ENCODE results near the gene REV3L. TPM values are rescaled to one million over a fixed set of nuclear protein-coding genes. Genes with fewer than 3 reads are reported as not detected.

REV3L gene
- total and polyA plus RNA-seq, 9 of the 15 experiments (the other 6 are each of a cell fraction or from before 2014, with no cell fraction given) = 5.5 to 24.4 (median 14.4) TPM

DNA sequence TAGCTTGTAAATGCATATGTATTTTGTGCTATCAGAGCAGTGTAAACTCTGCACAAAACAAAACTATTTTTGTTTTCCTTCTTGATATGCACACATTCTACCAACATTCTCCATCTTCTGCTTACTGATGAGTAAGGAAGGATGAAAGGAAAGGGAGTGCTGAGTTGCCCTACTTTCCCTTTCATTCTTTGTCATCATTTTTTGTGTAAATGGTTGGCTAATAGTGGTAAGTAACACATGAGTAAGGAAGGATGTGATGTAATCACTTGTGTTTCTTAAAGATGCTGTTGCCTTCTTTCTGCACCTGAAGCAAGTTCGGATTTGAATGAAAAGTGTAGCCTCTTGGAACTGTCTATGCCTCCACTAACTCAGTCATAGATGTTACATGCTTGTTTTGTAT lies 4.6 kb upstream of the REV3L start (continued):
- TF ChIP-seq, protein P1, sequence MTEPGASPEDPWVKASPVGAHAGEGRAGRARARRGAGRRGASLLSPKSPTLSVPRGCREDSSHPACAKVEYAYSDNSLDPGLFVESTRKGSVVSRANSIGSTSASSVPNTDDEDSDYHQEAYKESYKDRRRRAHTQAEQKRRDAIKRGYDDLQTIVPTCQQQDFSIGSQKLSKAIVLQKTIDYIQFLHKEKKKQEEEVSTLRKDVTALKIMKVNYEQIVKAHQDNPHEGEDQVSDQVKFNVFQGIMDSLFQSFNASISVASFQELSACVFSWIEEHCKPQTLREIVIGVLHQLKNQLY (CRISPR knock-in tag; conservative IDR thresholded peaks at IDR 0.05) = no peak
- TF ChIP-seq CEBPB (tag; IDR thresholded peaks at IDR 0.05) (0 out of 2 replicates have a peak, but pooled peaks have one; percentile 45), ZNF717 (CRISPR knock-in tag; IDR thresholded peaks at IDR 0.05) (no peak), SP2 (IDR thresholded peaks at IDR 0.05; ENCODE audit: extremely low read depth, low read depth, low read length, poor library complexity, severe bottlenecking) (no peak), SOX6 (IDR thresholded peaks at IDR 0.05) (no peak)

DNA sequence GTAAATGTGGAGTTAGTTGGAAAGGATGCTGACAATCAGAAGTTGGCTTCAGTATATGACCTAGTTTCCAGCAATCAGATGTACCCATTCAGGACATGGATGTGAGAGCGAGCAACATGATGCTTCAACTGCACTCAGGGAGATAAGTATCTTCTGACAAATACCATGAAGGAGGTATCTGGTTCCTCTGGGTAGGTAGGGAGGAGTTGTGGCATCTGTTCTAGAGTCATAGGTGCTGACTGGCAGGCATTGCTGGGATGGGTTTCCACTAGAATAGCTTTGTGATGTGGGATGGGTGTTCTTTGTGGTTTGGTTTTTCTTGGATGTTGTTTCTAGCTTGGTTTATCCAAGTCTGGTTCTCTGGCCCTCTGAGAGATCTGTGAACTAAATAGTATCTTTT lies 3.9 kb upstream of the REV3L start:
- no peaks in the 10 kb centered on the region for H3K27me3 ChIP-seq (ENCODE audit: control insufficient read depth in 2 of 2, insufficient read depth in 2 of 2, low read length in 2 of 2)
- no peak for DNase-seq (ENCODE audit: extremely low read depth in 1 of 4, low spot score in 3 of 4)
- no peaks in the 10 kb centered on the region for H4K20me1 ChIP-seq (replicated peaks; ENCODE audit: control insufficient read depth, insufficient read depth, low read length)
- WGBS (ENCODE audit: insufficient coverage, low coverage, missing lambda C conversion rate) = 90% methylated on average over 1 of the region's 1 CpG
- H2AFZ ChIP-seq (ENCODE audit: low read depth, low read length) = no peak overlapping the region
- no peak for ATAC-seq
- no peak overlapping the region for H3K27ac ChIP-seq (ENCODE audit: extremely low read depth, low read depth, low read length)
- intact Hi-C loops (cut with micrococcal nuclease) (no loop called here), in situ Hi-C loops (cut with MboI) (no loop called here)
- H3K79me2 ChIP-seq (ENCODE audit: control insufficient read depth, insufficient read depth, low read length) = peaks cover 41% of the 10 kb centered on the region
- POLR2A ChIA-PET = interaction anchor here (0.6 to 2.1 kb wide), 3 partner anchors 14 to 78 kb away, joined by 3 to 4 read pairs (median 3); no protein-coding TSS in a partner anchor
- peaks cover 0 to 9% of the 10 kb centered on the region in 2 experiments; a peak in 3 of 5 replicates for H3K4me1 ChIP-seq (replicated peaks in 1 of 2; ENCODE audit: control insufficient read depth in 2 of 2, insufficient read depth in 2 of 2, low read length in 2 of 2)
- no TSS peak for BruUV-seq (replicated peaks)
- no peak for FAIRE-seq
- CTCF ChIA-PET (ENCODE audit: low intra/inter-chr PET ratio) = no interaction called here
- H3K4me2 ChIP-seq (ENCODE audit: insufficient read depth, low read length) = no peak overlapping the region
- H3K36me3 ChIP-seq (ENCODE audit: control insufficient read depth, insufficient read depth, low read length) = peaks cover 14% of the 10 kb centered on the region
- H3K9me1 ChIP-seq (ENCODE audit: control insufficient read depth, insufficient read depth, low read length) = no peaks in the 10 kb centered on the region
- H3K9ac ChIP-seq (ENCODE audit: insufficient read depth in 1 of 2, low read depth in 2 of 2, low read length in 2 of 2) = no peak overlapping the region
- H3K9me3 ChIP-seq (replicated peaks; ENCODE audit: control insufficient read depth, insufficient read depth, low read depth, low read length) = peaks cover 6% of the 10 kb centered on the region; the same call in 1 of the 2 replicates
- H3K4me3 ChIP-seq = no peak overlapping the region
- TF ChIP-seq, protein P2, sequence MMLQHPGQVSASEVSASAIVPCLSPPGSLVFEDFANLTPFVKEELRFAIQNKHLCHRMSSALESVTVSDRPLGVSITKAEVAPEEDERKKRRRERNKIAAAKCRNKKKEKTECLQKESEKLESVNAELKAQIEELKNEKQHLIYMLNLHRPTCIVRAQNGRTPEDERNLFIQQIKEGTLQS (IDR thresholded peaks at IDR 0.05) = no peak
- TF ChIP-seq, protein P2 (CRISPR knock-in tag; conservative IDR thresholded peaks at IDR 0.05) = no peak
- no peak for TF ChIP-seq FOXA1 (IDR thresholded peaks at IDR 0.05; ENCODE audit: borderline replicate concordance)
- TF ChIP-seq, protein P3, sequence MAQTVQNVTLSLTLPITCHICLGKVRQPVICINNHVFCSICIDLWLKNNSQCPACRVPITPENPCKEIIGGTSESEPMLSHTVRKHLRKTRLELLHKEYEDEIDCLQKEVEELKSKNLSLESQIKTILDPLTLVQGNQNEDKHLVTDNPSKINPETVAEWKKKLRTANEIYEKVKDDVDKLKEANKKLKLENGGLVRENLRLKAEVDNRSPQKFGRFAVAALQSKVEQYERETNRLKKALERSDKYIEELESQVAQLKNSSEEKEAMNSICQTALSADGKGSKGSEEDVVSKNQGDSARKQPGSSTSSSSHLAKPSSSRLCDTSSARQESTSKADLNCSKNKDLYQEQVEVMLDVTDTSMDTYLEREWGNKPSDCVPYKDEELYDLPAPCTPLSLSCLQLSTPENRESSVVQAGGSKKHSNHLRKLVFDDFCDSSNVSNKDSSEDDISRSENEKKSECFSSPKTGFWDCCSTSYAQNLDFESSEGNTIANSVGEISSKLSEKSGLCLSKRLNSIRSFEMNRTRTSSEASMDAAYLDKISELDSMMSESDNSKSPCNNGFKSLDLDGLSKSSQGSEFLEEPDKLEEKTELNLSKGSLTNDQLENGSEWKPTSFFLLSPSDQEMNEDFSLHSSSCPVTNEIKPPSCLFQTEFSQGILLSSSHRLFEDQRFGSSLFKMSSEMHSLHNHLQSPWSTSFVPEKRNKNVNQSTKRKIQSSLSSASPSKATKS (CRISPR knock-in tag; IDR thresholded peaks at IDR 0.05) = no peak
- no peak for TF ChIP-seq ZBTB1 (CRISPR knock-in tag; IDR thresholded peaks at IDR 0.05; ENCODE audit: borderline replicate concordance, low read depth)
- TF ChIP-seq L3MBTL2 (IDR thresholded peaks at IDR 0.05) = no peak
- TF ChIP-seq, protein P4, sequence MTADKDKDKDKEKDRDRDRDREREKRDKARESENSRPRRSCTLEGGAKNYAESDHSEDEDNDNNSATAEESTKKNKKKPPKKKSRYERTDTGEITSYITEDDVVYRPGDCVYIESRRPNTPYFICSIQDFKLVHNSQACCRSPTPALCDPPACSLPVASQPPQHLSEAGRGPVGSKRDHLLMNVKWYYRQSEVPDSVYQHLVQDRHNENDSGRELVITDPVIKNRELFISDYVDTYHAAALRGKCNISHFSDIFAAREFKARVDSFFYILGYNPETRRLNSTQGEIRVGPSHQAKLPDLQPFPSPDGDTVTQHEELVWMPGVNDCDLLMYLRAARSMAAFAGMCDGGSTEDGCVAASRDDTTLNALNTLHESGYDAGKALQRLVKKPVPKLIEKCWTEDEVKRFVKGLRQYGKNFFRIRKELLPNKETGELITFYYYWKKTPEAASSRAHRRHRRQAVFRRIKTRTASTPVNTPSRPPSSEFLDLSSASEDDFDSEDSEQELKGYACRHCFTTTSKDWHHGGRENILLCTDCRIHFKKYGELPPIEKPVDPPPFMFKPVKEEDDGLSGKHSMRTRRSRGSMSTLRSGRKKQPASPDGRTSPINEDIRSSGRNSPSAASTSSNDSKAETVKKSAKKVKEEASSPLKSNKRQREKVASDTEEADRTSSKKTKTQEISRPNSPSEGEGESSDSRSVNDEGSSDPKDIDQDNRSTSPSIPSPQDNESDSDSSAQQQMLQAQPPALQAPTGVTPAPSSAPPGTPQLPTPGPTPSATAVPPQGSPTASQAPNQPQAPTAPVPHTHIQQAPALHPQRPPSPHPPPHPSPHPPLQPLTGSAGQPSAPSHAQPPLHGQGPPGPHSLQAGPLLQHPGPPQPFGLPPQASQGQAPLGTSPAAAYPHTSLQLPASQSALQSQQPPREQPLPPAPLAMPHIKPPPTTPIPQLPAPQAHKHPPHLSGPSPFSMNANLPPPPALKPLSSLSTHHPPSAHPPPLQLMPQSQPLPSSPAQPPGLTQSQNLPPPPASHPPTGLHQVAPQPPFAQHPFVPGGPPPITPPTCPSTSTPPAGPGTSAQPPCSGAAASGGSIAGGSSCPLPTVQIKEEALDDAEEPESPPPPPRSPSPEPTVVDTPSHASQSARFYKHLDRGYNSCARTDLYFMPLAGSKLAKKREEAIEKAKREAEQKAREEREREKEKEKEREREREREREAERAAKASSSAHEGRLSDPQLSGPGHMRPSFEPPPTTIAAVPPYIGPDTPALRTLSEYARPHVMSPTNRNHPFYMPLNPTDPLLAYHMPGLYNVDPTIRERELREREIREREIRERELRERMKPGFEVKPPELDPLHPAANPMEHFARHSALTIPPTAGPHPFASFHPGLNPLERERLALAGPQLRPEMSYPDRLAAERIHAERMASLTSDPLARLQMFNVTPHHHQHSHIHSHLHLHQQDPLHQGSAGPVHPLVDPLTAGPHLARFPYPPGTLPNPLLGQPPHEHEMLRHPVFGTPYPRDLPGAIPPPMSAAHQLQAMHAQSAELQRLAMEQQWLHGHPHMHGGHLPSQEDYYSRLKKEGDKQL (CRISPR knock-in tag; IDR thresholded peaks at IDR 0.05; ENCODE audit: borderline replicate concordance) = no peak
